Ishikawa (cell line): ENCODE measurements around the gene MARCOL.

Source experiments
- CEBPB ChIP-seq: IDR thresholded peaks from 2 replicates; pipeline ENCODE4 v1.6.1; 2012
- CREB1 ChIP-seq: IDR thresholded peaks from 2 replicates; pipeline ENCODE4 v1.6.1; 2012; ENCODE audit warnings: low read depth
- EGR1 ChIP-seq: IDR thresholded peaks from 2 replicates; pipeline ENCODE4 v1.6.1; 2012
- EP300 ChIP-seq: IDR thresholded peaks from 2 replicates; pipeline ENCODE4 v1.6.1; 2012; ENCODE audit warnings: borderline replicate concordance
- FOXM1 ChIP-seq: IDR thresholded peaks from 2 replicates; pipeline ENCODE4 v1.6.1; 2012; ENCODE audit warnings: low read depth, borderline replicate concordance
- NFIC ChIP-seq: IDR thresholded peaks from 2 replicates; pipeline ENCODE4 v1.6.1; 2012
- RAD21 ChIP-seq: IDR thresholded peaks from 2 replicates; pipeline ENCODE4 v1.6.1; 2012; ENCODE audit warnings: low read depth
- TAF1 ChIP-seq: IDR thresholded peaks from 2 replicates; pipeline ENCODE4 v1.6.1; 2012; ENCODE audit warnings: low read depth, mild to moderate bottlenecking
- TCF12 ChIP-seq: IDR thresholded peaks from 2 replicates; pipeline ENCODE4 v1.6.1; 2012; ENCODE audit warnings: low read depth
- TEAD4 ChIP-seq: IDR thresholded peaks from 2 replicates; pipeline ENCODE4 v1.6.1; 2012
- USF1 ChIP-seq: IDR thresholded peaks from 2 replicates; pipeline ENCODE4 v1.6.1; 2012
- YY1 ChIP-seq: IDR thresholded peaks from 2 replicates; pipeline ENCODE4 v1.6.1; 2012; ENCODE audit warnings: low read depth
- TF ChIP-seq, protein P1 (sequence below): IDR thresholded peaks from 2 replicates; pipeline ENCODE4 v1.6.1; 2012; ENCODE audit warnings: low read depth, mild to moderate bottlenecking
- TF ChIP-seq, protein P2 (sequence below): IDR thresholded peaks from 2 replicates; pipeline ENCODE4 v1.6.1; 2012

- TF ChIP-seq EP300 (no peak), TAF1 (no peak), RAD21 (no peak), USF1 (no peak), CREB1 (no peak), FOXM1 (no peak), CEBPB (no peak), TCF12 (no peak), TEAD4 (no peak), YY1 (no peak), NFIC (no peak), EGR1 (no peak)
- TF ChIP-seq, protein P1, sequence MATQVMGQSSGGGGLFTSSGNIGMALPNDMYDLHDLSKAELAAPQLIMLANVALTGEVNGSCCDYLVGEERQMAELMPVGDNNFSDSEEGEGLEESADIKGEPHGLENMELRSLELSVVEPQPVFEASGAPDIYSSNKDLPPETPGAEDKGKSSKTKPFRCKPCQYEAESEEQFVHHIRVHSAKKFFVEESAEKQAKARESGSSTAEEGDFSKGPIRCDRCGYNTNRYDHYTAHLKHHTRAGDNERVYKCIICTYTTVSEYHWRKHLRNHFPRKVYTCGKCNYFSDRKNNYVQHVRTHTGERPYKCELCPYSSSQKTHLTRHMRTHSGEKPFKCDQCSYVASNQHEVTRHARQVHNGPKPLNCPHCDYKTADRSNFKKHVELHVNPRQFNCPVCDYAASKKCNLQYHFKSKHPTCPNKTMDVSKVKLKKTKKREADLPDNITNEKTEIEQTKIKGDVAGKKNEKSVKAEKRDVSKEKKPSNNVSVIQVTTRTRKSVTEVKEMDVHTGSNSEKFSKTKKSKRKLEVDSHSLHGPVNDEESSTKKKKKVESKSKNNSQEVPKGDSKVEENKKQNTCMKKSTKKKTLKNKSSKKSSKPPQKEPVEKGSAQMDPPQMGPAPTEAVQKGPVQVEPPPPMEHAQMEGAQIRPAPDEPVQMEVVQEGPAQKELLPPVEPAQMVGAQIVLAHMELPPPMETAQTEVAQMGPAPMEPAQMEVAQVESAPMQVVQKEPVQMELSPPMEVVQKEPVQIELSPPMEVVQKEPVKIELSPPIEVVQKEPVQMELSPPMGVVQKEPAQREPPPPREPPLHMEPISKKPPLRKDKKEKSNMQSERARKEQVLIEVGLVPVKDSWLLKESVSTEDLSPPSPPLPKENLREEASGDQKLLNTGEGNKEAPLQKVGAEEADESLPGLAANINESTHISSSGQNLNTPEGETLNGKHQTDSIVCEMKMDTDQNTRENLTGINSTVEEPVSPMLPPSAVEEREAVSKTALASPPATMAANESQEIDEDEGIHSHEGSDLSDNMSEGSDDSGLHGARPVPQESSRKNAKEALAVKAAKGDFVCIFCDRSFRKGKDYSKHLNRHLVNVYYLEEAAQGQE = no peak
- TF ChIP-seq, protein P2, sequence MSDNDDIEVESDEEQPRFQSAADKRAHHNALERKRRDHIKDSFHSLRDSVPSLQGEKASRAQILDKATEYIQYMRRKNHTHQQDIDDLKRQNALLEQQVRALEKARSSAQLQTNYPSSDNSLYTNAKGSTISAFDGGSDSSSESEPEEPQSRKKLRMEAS = no peak
Observed at GRCh38 chr5:148191010-148191409, 47.3 kb upstream of the MARCOL start.
